Fibroblast of lung (primary cell): ENCODE data around the gene RBM46.

Source experiments
- CTCF ChIP-seq, 2 donors: IDR thresholded peaks in 1 of 2; conservative IDR thresholded peaks in 1 of 2; 1 replicate in 1 of 2; 2 replicates in 1 of 2; pipeline ENCODE4 v1.5.1; 2011 to 2012; ENCODE audit warnings: low read length in 2 of 2, control low read depth in 1 of 2, inconsistent platforms in 1 of 2, low read depth in 1 of 2, mild to moderate bottlenecking in 1 of 2
- EZH2 ChIP-seq: IDR thresholded peaks from 2 replicates; pipeline ENCODE4 v1.5.1; 2012; ENCODE audit warnings: low read length, control low read depth, mild to moderate bottlenecking; ENCODE audit errors: missing control alignments

GRCh38 chr4:154877110-154877760 is 96.2 kb downstream of the RBM46 start:
- TF ChIP-seq CTCF (conservative IDR thresholded peaks at IDR 0.05 in 1 of 2, IDR thresholded peaks at IDR 0.05 in 1 of 2; ENCODE audit: low read depth in 1 of 2, low read length in 2 of 2) (no peak), EZH2 (no peak)
